ENCODE results near the gene WDR73.

Gene WDR73

GRCh38 chr15:84653910-84654688 is at the start of gene WDR73:
Gene WDR73 (minus strand): TSS chr15:84654283. CDS start chr15:84654274, 9 bp downstream.
- peak within 1 kb of the TSS; percentile 86 for H3K4me3 ChIP-seq (ENCODE audit: low read depth, low read length)
- TF ChIP-seq, protein P1, sequence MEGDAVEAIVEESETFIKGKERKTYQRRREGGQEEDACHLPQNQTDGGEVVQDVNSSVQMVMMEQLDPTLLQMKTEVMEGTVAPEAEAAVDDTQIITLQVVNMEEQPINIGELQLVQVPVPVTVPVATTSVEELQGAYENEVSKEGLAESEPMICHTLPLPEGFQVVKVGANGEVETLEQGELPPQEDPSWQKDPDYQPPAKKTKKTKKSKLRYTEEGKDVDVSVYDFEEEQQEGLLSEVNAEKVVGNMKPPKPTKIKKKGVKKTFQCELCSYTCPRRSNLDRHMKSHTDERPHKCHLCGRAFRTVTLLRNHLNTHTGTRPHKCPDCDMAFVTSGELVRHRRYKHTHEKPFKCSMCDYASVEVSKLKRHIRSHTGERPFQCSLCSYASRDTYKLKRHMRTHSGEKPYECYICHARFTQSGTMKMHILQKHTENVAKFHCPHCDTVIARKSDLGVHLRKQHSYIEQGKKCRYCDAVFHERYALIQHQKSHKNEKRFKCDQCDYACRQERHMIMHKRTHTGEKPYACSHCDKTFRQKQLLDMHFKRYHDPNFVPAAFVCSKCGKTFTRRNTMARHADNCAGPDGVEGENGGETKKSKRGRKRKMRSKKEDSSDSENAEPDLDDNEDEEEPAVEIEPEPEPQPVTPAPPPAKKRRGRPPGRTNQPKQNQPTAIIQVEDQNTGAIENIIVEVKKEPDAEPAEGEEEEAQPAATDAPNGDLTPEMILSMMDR (IDR thresholded peaks at IDR 0.05; ENCODE audit: borderline replicate concordance, insufficient read depth, low read depth, low read length), result no peak

GRCh38 chr15:84703808-84704207 is 49.7 kb upstream of the WDR73 start:
- no peak overlapping the region for H3K4me3 ChIP-seq (ENCODE audit: low read depth, low read length)
- TF ChIP-seq, protein P1 (IDR thresholded peaks at IDR 0.05; ENCODE audit: borderline replicate concordance, insufficient read depth, low read depth, low read length), result no peak

GRCh38 chr15:84702961-84703482 is 48.9 kb upstream of the WDR73 start:
- TF ChIP-seq, protein P1 (IDR thresholded peaks at IDR 0.05; ENCODE audit: borderline replicate concordance, insufficient read depth, low read depth, low read length), result no peak
- H3K4me3 ChIP-seq (ENCODE audit: low read depth, low read length), result no peak overlapping the region

- TF ChIP-seq, protein P1 (IDR thresholded peaks at IDR 0.05; ENCODE audit: borderline replicate concordance, insufficient read depth, low read depth, low read length), result no peak
- H3K4me3 ChIP-seq (ENCODE audit: low read depth, low read length), result no peak overlapping the region
These were observed 45.6 kb upstream of the WDR73 start for GRCh38 chr15:84699538-84700191.

DNA sequence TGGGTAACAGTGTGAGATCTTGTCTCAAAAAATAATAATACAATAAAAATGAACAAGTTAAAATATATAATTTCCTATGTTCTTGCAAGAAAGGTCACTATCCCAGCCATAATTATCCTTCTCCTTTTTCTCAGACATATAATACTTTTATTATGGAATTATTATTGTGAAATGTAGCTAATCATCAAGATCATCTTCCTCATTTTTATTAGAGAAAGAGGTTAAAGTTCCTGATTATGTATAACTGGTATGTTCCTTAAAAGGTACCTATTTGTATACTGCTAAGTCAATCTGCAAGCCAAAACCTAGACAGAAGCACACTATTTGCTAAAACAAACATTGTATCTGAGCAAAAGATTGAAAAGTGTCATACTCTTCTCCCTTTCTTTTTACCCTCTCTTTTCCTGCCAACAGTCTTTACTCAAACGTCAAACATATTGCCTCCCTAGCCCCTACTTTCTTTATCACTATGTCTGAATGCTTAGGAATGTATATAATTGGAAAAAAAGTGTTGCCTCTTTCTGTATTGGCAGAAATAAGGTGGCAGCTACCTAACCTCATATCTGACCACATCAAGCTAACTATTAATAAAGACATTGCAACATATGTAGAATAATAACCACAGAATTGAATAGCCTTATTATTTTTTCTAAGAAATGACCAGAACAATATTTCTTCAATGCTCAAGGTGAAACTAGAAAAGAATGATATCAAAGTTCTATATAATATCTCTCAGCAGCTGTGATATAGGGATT is 43.3 kb upstream of the WDR73 start:
- H3K4me3 ChIP-seq (ENCODE audit: low read depth, low read length), result no peak overlapping the region
- TF ChIP-seq, protein P1 (IDR thresholded peaks at IDR 0.05; ENCODE audit: borderline replicate concordance, insufficient read depth, low read depth, low read length), result no peak

DNA sequence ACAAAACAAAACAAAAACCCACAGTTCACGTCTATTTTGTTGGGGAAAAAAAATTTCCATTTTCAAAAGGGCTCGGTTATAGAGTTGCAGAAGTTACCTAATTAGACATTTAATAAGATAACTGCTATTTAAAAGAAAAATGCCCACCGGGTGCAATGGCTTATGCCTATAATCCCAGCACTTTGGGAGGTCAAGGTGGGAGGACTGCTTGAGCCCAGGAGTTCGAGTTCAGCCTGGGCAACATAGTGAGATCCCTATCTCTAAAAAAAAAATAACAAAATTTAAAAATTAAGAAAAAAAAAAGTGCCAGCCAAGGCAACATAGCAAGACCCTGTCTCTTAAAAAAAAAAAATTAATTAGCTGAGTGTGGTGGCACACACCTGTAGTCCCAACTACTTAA is 42.7 kb upstream of the WDR73 start:
- TF ChIP-seq, protein P1 (IDR thresholded peaks at IDR 0.05; ENCODE audit: borderline replicate concordance, insufficient read depth, low read depth, low read length), result no peak
- H3K4me3 ChIP-seq (ENCODE audit: low read depth, low read length), result no peak overlapping the region

All from GM12875 (cell line).